Measurements from ENCODE around the gene RCBTB2.

GRCh38 chr13:48508011-48508410 is 24.9 kb downstream of the RCBTB2 start:
- no peak for TF ChIP-seq SUZ12 (IDR thresholded peaks at IDR 0.05; ENCODE audit: extremely low read depth, insufficient read depth, insufficient read length)
- no peak for TF ChIP-seq ZNF274 (IDR thresholded peaks at IDR 0.05; ENCODE audit: low read depth, low read length)
- TF ChIP-seq YY1 (IDR thresholded peaks at IDR 0.05; ENCODE audit: insufficient read depth, insufficient read length), result no peak
